ENCODE results near the gene PTH1R.
A peak's percentile ranks its signal among the peaks of the same experiment; 100 is the strongest.

- TF ChIP-seq CTCF (IDR thresholded peaks at IDR 0.05), result peak; percentile 22 to 58
- no peak for TF ChIP-seq POLR2AphosphoS5 (IDR thresholded peaks at IDR 0.05)
Observed at GRCh38 chr3:46923559-46924350, 46.2 kb downstream of the PTH1R start.

All from suprapubic skin (tissue), 3 donors.